ENCODE measurements around the gene IMMP2L. TPM values are rescaled to one million over a fixed set of nuclear protein-coding genes. Genes with fewer than 3 reads are reported as not detected.

The IMMP2L gene
- total RNA-seq, 1 donor from 2014 or later, result 11.9 TPM

GRCh38 chr7:110786328-110786965 lies 775.8 kb downstream of the IMMP2L start:
- Mint-ChIP-seq H3K9me3 (no peaks in the 10 kb centered on the region), H3K36me3 (ENCODE audit: low read depth) (no peaks in the 10 kb centered on the region), H3K4me1 (no peaks in the 10 kb centered on the region), H3K4me3 (no peak overlapping the region), H3K27me3 (ENCODE audit: low read depth) (no peaks in the 10 kb centered on the region), H3K27ac (ENCODE audit: unreplicated experiment) (no peak overlapping the region)
- DNase-seq (ENCODE audit: low read depth, low spot score), result no peak
- TF ChIP-seq CTCF (conservative IDR thresholded peaks at IDR 0.05), result no peak

GRCh38 chr7:110784749-110785148 lies 777.5 kb downstream of the IMMP2L start:
- Mint-ChIP-seq H3K36me3 (ENCODE audit: low read depth) (no peaks in the 10 kb centered on the region), H3K9me3 (no peaks in the 10 kb centered on the region), H3K4me1 (no peaks in the 10 kb centered on the region), H3K27ac (ENCODE audit: unreplicated experiment) (no peak overlapping the region), H3K27me3 (ENCODE audit: low read depth) (no peaks in the 10 kb centered on the region), H3K4me3 (no peak overlapping the region)
- no peak for DNase-seq (ENCODE audit: low read depth, low spot score)
- TF ChIP-seq CTCF (conservative IDR thresholded peaks at IDR 0.05), result no peak

- Mint-ChIP-seq H3K4me3 (no peak overlapping the region), H3K9me3 (no peaks in the 10 kb centered on the region), H3K4me1 (no peaks in the 10 kb centered on the region), H3K27me3 (ENCODE audit: low read depth) (no peaks in the 10 kb centered on the region), H3K27ac (ENCODE audit: unreplicated experiment) (no peak overlapping the region), H3K36me3 (ENCODE audit: low read depth) (no peaks in the 10 kb centered on the region)
- TF ChIP-seq CTCF (conservative IDR thresholded peaks at IDR 0.05), result no peak
- no peak for DNase-seq (ENCODE audit: low read depth, low spot score)
These were observed 781.6 kb downstream of the IMMP2L start for GRCh38 chr7:110780712-110781111.

- TF ChIP-seq CTCF (conservative IDR thresholded peaks at IDR 0.05), result no peak
- Mint-ChIP-seq H3K4me1 (no peaks in the 10 kb centered on the region), H3K27ac (ENCODE audit: unreplicated experiment) (no peak overlapping the region), H3K36me3 (ENCODE audit: low read depth) (no peaks in the 10 kb centered on the region), H3K27me3 (ENCODE audit: low read depth) (no peaks in the 10 kb centered on the region), H3K9me3 (no peaks in the 10 kb centered on the region), H3K4me3 (no peak overlapping the region)
- DNase-seq (ENCODE audit: low read depth, low spot score), result no peak
These were observed 783.0 kb downstream of the IMMP2L start for GRCh38 chr7:110779339-110779738.

- DNase-seq (ENCODE audit: low read depth, low spot score), result no peak
- TF ChIP-seq CTCF (conservative IDR thresholded peaks at IDR 0.05), result no peak
- Mint-ChIP-seq H3K4me1 (no peaks in the 10 kb centered on the region), H3K4me3 (no peak overlapping the region), H3K36me3 (ENCODE audit: low read depth) (no peaks in the 10 kb centered on the region), H3K9me3 (no peaks in the 10 kb centered on the region), H3K27ac (ENCODE audit: unreplicated experiment) (no peak overlapping the region), H3K27me3 (ENCODE audit: low read depth) (no peaks in the 10 kb centered on the region)
These were observed 787.2 kb downstream of the IMMP2L start for GRCh38 chr7:110775046-110775445.
